ENCODE data around the gene MZT2A.
"Not testable (repeated sequence)": the region's sequence is repeated elsewhere in the genome, so short reads cannot be mapped to it uniquely, and the experiment has no call there.

DNA sequence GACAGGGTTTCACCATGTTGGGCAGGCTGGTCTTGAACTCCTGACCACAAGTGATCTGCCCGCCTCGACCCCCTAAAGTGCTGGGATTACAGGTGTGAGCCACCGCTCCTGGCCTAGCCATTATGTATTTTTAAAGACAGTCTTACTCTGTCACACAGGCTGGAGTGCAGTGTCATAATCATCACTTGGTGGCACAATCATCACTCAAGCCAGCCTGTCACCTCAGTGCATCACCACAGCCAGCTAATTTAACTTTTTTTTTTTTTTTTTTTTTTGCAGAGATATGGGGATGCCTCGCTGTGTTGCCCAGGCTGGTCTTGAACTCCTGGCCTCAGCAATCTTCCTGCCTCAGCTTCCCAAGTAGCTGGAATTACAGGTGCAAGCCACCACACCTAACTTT lies 11.4 kb upstream of the MZT2A start:
- TF ChIP-seq, protein P1, sequence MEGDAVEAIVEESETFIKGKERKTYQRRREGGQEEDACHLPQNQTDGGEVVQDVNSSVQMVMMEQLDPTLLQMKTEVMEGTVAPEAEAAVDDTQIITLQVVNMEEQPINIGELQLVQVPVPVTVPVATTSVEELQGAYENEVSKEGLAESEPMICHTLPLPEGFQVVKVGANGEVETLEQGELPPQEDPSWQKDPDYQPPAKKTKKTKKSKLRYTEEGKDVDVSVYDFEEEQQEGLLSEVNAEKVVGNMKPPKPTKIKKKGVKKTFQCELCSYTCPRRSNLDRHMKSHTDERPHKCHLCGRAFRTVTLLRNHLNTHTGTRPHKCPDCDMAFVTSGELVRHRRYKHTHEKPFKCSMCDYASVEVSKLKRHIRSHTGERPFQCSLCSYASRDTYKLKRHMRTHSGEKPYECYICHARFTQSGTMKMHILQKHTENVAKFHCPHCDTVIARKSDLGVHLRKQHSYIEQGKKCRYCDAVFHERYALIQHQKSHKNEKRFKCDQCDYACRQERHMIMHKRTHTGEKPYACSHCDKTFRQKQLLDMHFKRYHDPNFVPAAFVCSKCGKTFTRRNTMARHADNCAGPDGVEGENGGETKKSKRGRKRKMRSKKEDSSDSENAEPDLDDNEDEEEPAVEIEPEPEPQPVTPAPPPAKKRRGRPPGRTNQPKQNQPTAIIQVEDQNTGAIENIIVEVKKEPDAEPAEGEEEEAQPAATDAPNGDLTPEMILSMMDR (IDR thresholded peaks at IDR 0.05; ENCODE audit: low read depth, low read length), result not testable (repeated sequence)
- not testable (repeated sequence) for TF ChIP-seq EZH2phosphoT487 (IDR thresholded peaks at IDR 0.05; ENCODE audit: low read depth)
